HG03575 (cell line): ENCODE data around the gene SMAD9.
"Not testable (repeated sequence)": the region's sequence is repeated elsewhere in the genome, so short reads cannot be mapped to it uniquely, and the experiment has no call there.

Experiments
- ATAC-seq: cut with Tn5 transposase; IDR thresholded peaks from one replicate; pipeline ENCODE4 v1.9.1; 2021; ENCODE audit not compliant: unreplicated experiment, insufficient number of reproducible peaks, low FRiP score; ENCODE audit errors: extremely low read depth

SMAD9 gene

DNA sequence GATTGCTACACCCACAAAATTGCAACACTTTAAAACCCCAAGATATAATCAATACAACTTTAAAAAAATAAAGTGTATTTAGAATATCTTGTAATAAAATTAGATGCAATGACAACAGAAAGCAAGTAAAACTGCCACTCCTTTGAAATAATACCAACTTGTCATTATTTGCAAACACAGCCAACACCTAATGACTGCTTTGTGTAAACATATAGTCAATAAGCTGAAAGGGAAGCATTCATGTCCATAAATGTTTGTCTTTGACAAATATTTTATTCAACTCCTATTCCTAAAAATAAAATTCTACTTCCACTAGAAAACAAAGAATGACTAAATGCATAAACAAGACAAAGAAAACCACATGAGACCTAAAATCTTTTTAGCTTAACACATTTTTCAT lies 6.6 kb downstream of the SMAD9 start:
- no peak for ATAC-seq

DNA sequence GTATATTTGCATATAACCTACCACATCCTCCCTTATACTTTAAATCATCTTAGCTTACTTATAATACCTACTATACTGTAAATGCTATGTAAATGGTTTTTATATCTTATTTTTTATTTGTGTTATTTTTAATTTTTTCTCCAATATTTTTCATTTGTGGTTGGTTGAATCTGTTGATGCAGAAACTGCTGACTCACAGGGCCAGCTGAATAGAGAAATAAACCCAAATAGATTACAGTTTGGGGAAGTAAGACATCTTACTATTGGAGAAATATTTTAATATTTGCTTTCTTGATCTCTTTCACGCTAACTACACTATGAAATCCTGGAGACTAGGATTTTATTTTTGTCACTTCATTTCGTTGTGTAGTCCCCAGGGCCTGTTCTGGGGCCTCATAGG lies 7.1 kb downstream of the SMAD9 start:
- no peak for ATAC-seq

DNA sequence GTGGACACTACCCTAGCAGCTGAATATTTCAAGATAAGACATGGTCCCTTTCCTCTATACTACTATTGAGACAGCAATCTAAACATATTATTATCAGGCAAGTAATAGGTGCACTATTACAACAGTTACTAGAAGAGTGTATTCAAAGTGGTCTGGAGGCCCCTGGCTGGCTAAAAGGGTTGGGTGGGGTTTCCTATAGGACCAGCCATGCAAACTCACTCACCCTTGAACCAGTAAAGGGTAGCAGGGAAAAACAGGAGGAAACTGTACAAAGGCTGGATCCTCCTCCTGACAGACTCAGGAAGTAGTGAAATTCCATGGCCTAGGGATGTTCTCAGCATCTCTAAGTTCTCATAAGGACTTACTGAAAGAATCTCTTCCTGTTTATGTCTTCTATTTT lies 7.7 kb downstream of the SMAD9 start:
- ATAC-seq, result no peak

DNA sequence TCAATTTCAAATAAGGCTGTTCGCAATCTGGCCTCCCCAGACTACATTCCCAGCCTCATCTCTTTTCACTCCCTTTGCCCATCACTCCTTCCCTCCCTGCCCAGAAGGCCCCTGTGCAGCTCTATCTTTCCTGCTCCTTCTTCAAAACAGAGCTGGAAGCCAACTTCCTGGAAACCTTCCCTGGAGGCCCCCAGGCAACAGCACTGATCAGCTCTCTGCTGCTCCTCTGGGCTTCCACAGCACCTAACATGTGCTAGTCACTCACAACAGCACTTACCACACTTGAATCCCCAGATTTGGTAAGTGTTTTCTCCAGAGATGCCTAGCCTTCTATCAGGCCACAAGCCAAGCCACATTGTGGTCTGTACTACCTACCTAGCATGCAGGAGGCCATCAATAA lies 9.5 kb downstream of the SMAD9 start:
- no peak for ATAC-seq

DNA sequence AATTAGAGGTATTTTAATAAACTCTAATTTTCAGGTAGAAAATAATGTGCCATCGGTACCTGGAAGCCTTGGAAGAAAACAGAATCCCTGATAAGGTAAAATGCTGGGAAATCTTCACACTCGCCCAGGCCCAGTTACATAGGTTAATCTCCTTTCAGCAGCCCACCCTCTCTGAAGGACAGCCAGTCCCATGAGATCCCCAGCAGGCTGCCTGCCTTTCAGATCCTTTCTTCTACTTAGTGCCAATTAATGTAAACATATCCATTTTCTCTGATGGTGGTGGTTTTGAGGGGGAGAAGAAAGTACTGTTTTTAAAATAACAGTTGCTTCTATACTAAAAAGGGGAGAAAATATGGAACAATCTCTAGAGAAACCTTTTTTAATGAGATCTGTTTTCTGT lies 12.2 kb downstream of the SMAD9 start:
- no peak for ATAC-seq

GRCh38 chr13:36907266-36907665 lies 12.8 kb downstream of the SMAD9 start:
- ATAC-seq, result no peak

- no peak for ATAC-seq
Measured at GRCh38 chr13:36905944-36906343, 14.1 kb downstream of the SMAD9 start.

GRCh38 chr13:36903925-36904595 lies 16.0 kb downstream of the SMAD9 start:
- ATAC-seq, result no peak

GRCh38 chr13:36897054-36897616 lies 22.9 kb downstream of the SMAD9 start:
- no peak for ATAC-seq

DNA sequence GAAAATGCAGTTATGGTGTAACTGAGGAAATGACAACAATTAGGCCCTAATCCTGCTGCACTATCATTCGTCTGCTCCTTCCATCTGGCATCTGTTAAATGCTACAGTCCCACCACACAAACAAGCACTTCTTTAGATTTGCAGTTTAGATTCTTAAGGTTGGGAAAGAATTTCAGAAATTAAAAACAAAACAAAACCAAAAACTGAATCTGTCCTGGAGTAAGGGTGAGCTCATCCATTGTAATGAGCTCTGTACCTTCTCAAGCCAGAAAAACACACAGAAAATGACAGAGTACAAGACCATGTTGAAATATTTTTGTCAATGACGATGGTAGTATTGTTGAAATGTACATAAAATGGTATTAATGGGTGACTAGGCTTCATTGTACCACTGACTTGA lies 28.3 kb downstream of the SMAD9 start:
- ATAC-seq, result no peak

GRCh38 chr13:36888645-36889044 lies 31.4 kb downstream of the SMAD9 start:
- no peak for ATAC-seq

GRCh38 chr13:36887758-36888521 lies 32.1 kb downstream of the SMAD9 start:
- no peak for ATAC-seq

GRCh38 chr13:36885901-36886300 lies 34.1 kb downstream of the SMAD9 start:
- ATAC-seq, result no peak

- no peak for ATAC-seq
Measured at GRCh38 chr13:36884235-36884634, 35.8 kb downstream of the SMAD9 start.

- no peak for ATAC-seq
Measured at GRCh38 chr13:36883824-36884223, 36.2 kb downstream of the SMAD9 start.

GRCh38 chr13:36883392-36883791 lies 36.6 kb downstream of the SMAD9 start:
- not testable (repeated sequence) for ATAC-seq

DNA sequence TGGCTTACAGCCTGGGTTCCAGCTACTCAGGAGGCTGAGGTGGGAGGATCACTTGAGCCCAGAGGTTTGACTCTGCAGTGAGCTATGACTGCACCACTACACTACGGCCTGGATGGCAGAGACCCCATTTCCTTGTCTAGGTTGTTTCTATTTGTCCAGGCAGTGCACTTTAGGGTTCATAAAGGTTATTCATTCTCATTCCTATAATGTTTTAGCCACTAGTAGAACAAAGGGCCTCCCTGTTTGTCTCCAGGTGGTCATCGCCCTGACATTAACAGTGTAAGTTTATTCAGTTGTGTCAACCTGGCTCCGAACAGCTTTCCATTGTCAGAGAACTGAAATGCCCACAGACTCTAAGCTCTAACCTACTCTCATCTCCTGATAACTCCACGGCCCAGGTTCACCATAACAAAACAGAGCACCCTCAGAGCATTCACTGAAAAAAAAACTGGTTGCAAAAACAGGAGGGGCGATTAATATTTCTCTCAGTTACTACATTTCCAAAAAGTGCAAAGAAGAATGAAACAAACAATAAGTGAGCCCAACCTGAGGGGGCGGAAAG lies 37.1 kb downstream of the SMAD9 start:
- no peak for ATAC-seq

GRCh38 chr13:36880961-36881360 lies 39.1 kb downstream of the SMAD9 start:
- ATAC-seq, result no peak

DNA sequence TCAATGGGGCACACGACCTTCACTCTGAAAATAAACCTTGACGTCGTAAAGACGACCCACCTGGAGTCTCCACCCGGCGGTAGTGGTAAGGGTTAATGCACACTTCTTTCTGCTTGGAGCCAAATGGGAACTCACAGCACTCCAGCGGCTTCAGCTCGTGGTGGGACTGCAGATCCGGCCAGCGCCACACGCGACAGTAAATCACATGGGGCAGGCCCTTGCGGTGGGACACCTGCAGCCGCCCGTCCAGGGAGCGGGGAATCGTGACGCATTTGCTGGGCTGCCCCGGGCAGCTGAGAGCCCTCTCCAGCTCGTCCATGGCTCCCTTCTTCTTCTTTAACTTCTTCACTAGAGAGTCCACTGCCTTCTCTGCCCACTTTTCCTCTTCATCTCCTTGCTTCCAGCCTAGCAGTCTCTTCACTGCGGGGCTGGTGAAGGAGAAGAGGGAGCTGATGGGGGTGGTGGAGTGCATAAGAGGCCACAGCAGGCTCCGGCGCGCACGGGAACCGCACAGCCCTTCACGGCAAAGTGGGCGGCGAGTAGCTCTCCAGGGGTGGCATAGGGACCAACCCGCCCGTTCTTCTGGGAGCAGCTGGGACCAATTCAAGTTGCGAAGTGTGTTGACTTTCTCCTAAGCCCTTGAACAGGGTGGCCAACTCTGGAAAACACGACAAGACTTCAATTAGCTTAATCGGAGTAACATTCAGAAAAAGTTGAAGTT lies 40.7 kb downstream of the SMAD9 start:
- no peak for ATAC-seq
